WI38 (cell line): ENCODE measurements around the gene ADAMTS4.

Source experiments
- H3K4me3 ChIP-seq: 2 replicates; pipeline ENCODE4 v1.5.1; 2011; ENCODE audit warnings: low read depth, mild to moderate bottlenecking, control low read depth, low read length
- TF ChIP-seq, protein P1 (sequence below): IDR thresholded peaks from 2 replicates; pipeline ENCODE4 v1.5.1; 2012; ENCODE audit warnings: low read depth, mild to moderate bottlenecking, control low read depth, low read length

ADAMTS4 gene

GRCh38 chr1:161201836-161202712 lies 3.2 kb upstream of the ADAMTS4 start, which contains the start of gene NDUFS2:
NDUFS2 (plus strand) TSS chr1:161202367; CDS start chr1:161202386, 19 bp downstream.
- TF ChIP-seq, protein P1, sequence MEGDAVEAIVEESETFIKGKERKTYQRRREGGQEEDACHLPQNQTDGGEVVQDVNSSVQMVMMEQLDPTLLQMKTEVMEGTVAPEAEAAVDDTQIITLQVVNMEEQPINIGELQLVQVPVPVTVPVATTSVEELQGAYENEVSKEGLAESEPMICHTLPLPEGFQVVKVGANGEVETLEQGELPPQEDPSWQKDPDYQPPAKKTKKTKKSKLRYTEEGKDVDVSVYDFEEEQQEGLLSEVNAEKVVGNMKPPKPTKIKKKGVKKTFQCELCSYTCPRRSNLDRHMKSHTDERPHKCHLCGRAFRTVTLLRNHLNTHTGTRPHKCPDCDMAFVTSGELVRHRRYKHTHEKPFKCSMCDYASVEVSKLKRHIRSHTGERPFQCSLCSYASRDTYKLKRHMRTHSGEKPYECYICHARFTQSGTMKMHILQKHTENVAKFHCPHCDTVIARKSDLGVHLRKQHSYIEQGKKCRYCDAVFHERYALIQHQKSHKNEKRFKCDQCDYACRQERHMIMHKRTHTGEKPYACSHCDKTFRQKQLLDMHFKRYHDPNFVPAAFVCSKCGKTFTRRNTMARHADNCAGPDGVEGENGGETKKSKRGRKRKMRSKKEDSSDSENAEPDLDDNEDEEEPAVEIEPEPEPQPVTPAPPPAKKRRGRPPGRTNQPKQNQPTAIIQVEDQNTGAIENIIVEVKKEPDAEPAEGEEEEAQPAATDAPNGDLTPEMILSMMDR: no peak

DNA sequence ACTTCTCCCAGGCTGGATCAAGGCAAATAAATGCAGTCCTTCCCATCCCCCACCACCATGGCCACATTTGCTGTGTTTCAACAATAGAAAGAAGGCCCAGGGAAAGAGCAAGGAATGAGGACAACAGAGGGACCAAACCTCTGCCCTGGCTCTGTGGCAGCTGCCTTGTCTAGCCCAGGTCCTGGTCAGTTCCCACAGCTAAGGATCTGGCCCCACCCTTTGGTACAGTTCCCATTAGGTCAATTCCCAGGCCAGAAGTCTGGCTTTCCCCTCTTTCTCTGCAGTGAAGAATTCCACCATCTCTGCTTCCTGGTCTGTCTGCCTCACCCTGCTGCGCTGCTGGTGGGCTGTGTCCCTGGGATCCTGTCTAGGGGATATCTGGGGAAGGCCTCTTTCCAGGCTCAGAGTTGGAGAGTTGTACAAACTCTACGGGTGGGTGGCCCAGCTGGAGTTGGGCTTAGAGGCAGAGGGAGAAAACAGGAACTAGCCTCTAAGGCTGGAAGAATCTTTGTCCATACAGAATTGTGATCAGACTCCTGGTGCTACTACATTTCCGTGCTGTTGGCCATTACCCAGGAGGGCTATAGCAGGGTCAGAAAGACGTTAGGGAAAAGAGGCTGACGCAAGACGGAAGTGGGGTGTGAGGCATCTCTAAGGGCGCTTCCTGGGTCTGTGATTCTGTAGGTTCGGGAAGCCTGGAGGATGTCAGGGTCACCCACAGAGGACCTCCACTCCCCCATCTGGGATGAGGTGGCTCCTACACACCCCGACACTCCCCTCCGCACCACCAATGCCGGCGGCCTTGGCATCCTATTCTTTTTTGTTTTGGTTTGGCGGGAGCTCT lies 2.4 kb upstream of the ADAMTS4 start:
- TF ChIP-seq, protein P1: no peak
- H3K4me3 ChIP-seq: peak overlapping the region; percentile 82

More at GRCh38 chr1:161201836-161202712, 3.2 kb upstream of the ADAMTS4 start, which contains the start of gene NDUFS2:
- H3K4me3 ChIP-seq: peak within 1 kb of the TSS; percentile 82

DNA sequence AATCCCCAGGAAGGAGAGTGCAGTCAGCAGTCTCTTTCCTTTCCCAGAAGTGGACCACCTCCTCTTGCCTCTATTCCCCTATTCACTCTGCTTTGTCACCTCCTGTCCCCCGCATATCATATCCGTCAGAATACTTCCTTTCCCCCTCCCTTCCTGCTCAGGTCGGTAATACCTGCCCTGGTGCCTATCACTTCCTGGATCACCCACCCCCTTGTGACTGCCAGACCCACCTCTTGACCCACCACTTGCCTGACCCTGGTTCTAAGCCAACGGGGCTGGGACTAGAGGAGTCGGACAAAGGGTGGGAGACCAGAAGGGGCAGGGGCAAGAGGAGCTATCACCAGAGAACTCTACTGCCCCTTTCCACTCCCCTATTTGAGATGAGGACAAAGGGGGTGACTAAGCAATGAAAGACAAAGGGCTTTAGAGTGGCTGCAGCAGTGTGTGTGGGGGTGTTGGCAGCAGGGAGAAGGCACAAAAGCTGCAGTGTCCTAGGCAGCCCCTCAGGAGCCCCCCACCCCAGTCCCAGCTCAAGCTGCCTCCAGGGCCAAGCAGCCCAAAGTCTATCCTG lies 1.7 kb upstream of the ADAMTS4 start:
- no peak overlapping the region for H3K4me3 ChIP-seq
- TF ChIP-seq, protein P1: no peak

DNA sequence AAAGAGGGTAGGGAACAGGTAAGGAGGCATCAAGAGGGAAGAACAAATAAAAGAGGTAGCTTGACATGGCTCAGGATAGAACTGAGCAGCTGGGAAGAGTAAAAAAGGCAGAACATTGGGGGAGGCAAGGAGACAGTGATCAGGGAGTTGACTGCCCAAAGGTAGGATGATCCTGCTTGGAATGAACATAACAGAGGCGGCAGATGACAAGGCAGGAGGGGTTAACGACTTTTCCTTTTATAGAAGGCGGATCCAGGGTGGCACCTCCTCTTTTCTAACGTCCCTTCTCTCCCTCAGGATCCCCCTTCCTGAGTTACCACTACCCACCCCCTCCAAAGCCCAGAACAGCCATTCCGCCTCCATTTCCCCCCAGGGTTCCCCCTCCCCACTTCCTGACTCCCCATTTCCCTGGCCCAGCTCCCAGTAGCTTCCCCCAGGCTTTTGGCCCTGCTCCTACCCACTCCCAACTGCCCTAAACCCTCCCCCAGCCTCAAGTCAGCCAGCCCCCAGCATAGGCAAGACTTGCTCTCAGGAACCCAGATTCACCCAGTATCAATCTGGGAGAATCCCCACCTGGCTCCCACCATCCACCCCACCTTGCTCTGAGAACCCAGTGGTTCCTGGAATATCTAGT lies 769 bp upstream of the ADAMTS4 start:
- H3K4me3 ChIP-seq: no peak overlapping the region
- TF ChIP-seq, protein P1: no peak

- TF ChIP-seq, protein P1: no peak
- no peak overlapping the region for H3K4me3 ChIP-seq
Measured at GRCh38 chr1:161198194-161198896, 509 bp downstream of the ADAMTS4 start.

- TF ChIP-seq, protein P1: no peak
- H3K4me3 ChIP-seq: no peak overlapping the region
Measured at GRCh38 chr1:161197560-161198193, 1.2 kb downstream of the ADAMTS4 start.
